SK-N-SH (cell line): ENCODE results near the gene NCKAP5. TPM values are rescaled to one million over a fixed set of nuclear protein-coding genes. Genes with fewer than 3 reads are reported as not detected.

Experiments used
- CTCF ChIA-PET: fragments of 300-600, 350-600 bp; formaldehyde crosslinking; extraction: SDS; loops from one replicate; lab custom pipeline; 2021; lab: Yijun Ruan, JAX
- POLR2A ChIA-PET: fragments of 350-600 bp; sonication (Branson Sonifier 250); formaldehyde crosslinking; extraction: SDS; loops from one replicate; lab custom pipeline; 2020; ENCODE audit warnings: antibody characterized with exemption, inconsistent platforms; lab: Yijun Ruan, JAX
- DNase-seq: peaks from one replicate; pipeline ENCODE4 v3.0.0; 2012
- H2AFZ ChIP-seq: fragments of 200-600 bp; sonication (generic); 2 replicates; pipeline ENCODE4 v1.8.1; 2016; ENCODE audit warnings: antibody characterized with exemption, mild to moderate bottlenecking, low read depth
- H3F3A ChIP-seq: fragments of 200-600 bp; sonication (generic); replicated peaks from 2 replicates; pipeline ENCODE3; 2016; ENCODE audit warnings: antibody characterized with exemption, mild to moderate bottlenecking; ENCODE audit not compliant: insufficient read depth
- H3K27ac ChIP-seq, 2 experiments: fragments of 200-500 bp in 1 of 2; fragments of 200-600 bp in 1 of 2; sonication (Bioruptor generic) in 1 of 2; sonication (generic), shearing (Covaris generic) in 1 of 2; 2 replicates each; pipeline versions ENCODE4 v1.5.1 to v1.6.1; 2014 to 2016; ENCODE audit warnings: low read depth in 2 of 2, inconsistent platforms in 1 of 2, low read length in 1 of 2, mild to moderate bottlenecking in 1 of 2, mixed read lengths in 1 of 2
- H3K27me3 ChIP-seq: fragments of 200-600 bp; sonication (generic), shearing (Covaris generic); 2 replicates; pipeline ENCODE4 v1.6.1; 2016; ENCODE audit warnings: mixed run types; ENCODE audit not compliant: insufficient read depth
- H3K36me3 ChIP-seq, 2 experiments: fragments of 200-500 bp in 1 of 2; fragments of 200-600 bp in 1 of 2; sonication (Bioruptor generic) in 1 of 2; sonication (generic) in 1 of 2; replicated peaks in 1 of 2; 2 replicates each; pipeline versions ENCODE3 to v1.5.1; 2014 to 2016; ENCODE audit warnings: low read length in 1 of 2, mild to moderate bottlenecking in 1 of 2; ENCODE audit not compliant: insufficient read depth in 2 of 2, control insufficient read depth in 1 of 2
- H3K4me1 ChIP-seq, 2 experiments: fragments of 200-500 bp in 1 of 2; fragments of 200-600 bp in 1 of 2; sonication (Bioruptor generic) in 1 of 2; sonication (generic), shearing (Covaris generic) in 1 of 2; 2 replicates each; pipeline versions ENCODE4 v1.5.1 to v1.6.1; 2014 to 2016; ENCODE audit warnings: low read depth in 1 of 2, low read length in 1 of 2, mixed run types in 1 of 2; ENCODE audit not compliant: insufficient read depth in 2 of 2, control insufficient read depth in 1 of 2
- H3K4me2 ChIP-seq: fragments of 200-600 bp; sonication (generic), shearing (Covaris generic); 2 replicates; pipeline ENCODE4 v1.6.1; 2017; ENCODE audit warnings: mixed run types
- H3K4me3 ChIP-seq, 2 experiments: fragments of 200-500 bp in 1 of 2; fragments of 200-600 bp in 1 of 2; sonication (Bioruptor generic) in 1 of 2; sonication (generic), shearing (Covaris generic) in 1 of 2; 2 replicates each; pipeline versions ENCODE4 v1.5.1 to v1.8.1; 2014 to 2016; ENCODE audit warnings: low read depth in 2 of 2, inconsistent platforms in 1 of 2, low read length in 1 of 2, mild to moderate bottlenecking in 1 of 2, mixed read lengths in 1 of 2, moderate library complexity in 1 of 2
- H3K79me2 ChIP-seq: fragments of 200-600 bp; sonication (generic); 2 replicates; pipeline ENCODE4 v1.8.1; 2017; ENCODE audit warnings: mild to moderate bottlenecking; ENCODE audit not compliant: insufficient read depth
- H3K9ac ChIP-seq: fragments of 200-600 bp; sonication (generic); 2 replicates; pipeline ENCODE4 v1.6.1; 2017; ENCODE audit warnings: mixed run types
- H3K9me2 ChIP-seq: fragments of 200-600 bp; sonication (generic); 2 replicates; pipeline ENCODE4 v1.6.1; 2017; ENCODE audit warnings: mixed run types
- H3K9me3 ChIP-seq: fragments of 200-600 bp; sonication (generic); 2 replicates; pipeline ENCODE4 v1.6.1; 2017; ENCODE audit warnings: mixed run types, mild to moderate bottlenecking, moderate library complexity
- H4K20me1 ChIP-seq: fragments of 200-600 bp; sonication (generic); 2 replicates; pipeline ENCODE4 v1.6.1; 2017; ENCODE audit warnings: mild to moderate bottlenecking, mixed run types; ENCODE audit not compliant: insufficient read depth
- CHD2 ChIP-seq: fragments of 150-350 bp; IDR thresholded peaks from 2 replicates; pipeline ENCODE4 v1.6.1; 2018; ENCODE audit warnings: low read length; ENCODE audit not compliant: partially characterized antibody
- ELF1 ChIP-seq: IDR thresholded peaks from 2 replicates; pipeline ENCODE4 v1.4.0; 2012
- EP300 ChIP-seq, 2 experiments: IDR thresholded peaks; 2 replicates each; pipeline versions ENCODE4 v1.4.0 to v1.6.1; 2012; ENCODE audit warnings: borderline replicate concordance in 1 of 2, low read depth in 1 of 2, low read length in 1 of 2
- GATA2 ChIP-seq: sonication (generic); formaldehyde crosslinking; IDR thresholded peaks from 2 replicates; pipeline ENCODE4 v1.5.0; 2020; ENCODE audit warnings: mild to moderate bottlenecking, missing genetic modification reagents
- MEF2A ChIP-seq: IDR thresholded peaks from 2 replicates; pipeline ENCODE4 v1.4.0; 2012; ENCODE audit warnings: low read depth, borderline replicate concordance
- MXI1 ChIP-seq: IDR thresholded peaks from 2 replicates; pipeline ENCODE4 v1.6.1; 2012; ENCODE audit warnings: mild to moderate bottlenecking, low read depth, low read length, improper control_type of control experiment
- NFIC ChIP-seq: IDR thresholded peaks from 2 replicates; pipeline ENCODE4 v1.4.0; 2012; ENCODE audit warnings: borderline replicate concordance
- NRF1 ChIP-seq: IDR thresholded peaks from 2 replicates; pipeline ENCODE4 v1.6.1; 2012; ENCODE audit warnings: low read depth, mild to moderate bottlenecking, low read length
- POLR2AphosphoS5 ChIP-seq: IDR thresholded peaks from 2 replicates; pipeline ENCODE4 v1.6.1; 2012; ENCODE audit warnings: low read depth, low read length
- RAD21 ChIP-seq: IDR thresholded peaks from 2 replicates; pipeline ENCODE4 v1.6.1; 2012; ENCODE audit warnings: mild to moderate bottlenecking, low read length
- RCOR1 ChIP-seq: fragments of 150-350 bp; IDR thresholded peaks from 2 replicates; pipeline ENCODE4 v1.6.1; 2017; ENCODE audit warnings: antibody characterized with exemption, low read length
- RXRA ChIP-seq: IDR thresholded peaks from 2 replicates; pipeline ENCODE4 v1.4.0; 2012; ENCODE audit warnings: low read depth, mild to moderate bottlenecking, borderline replicate concordance
- SIN3A ChIP-seq: IDR thresholded peaks from 2 replicates; pipeline ENCODE4 v1.6.1; 2012; ENCODE audit warnings: low read depth, mild to moderate bottlenecking, low read length, moderate library complexity, borderline replicate concordance
- TAF1 ChIP-seq: IDR thresholded peaks from 2 replicates; pipeline ENCODE4 v1.6.1; 2012; ENCODE audit warnings: low read depth, mild to moderate bottlenecking, low read length, moderate library complexity, borderline replicate concordance
- TCF12 ChIP-seq: IDR thresholded peaks from 2 replicates; pipeline ENCODE4 v1.4.0; 2012
- USF2 ChIP-seq: fragments of 150-350 bp; IDR thresholded peaks from 2 replicates; pipeline ENCODE4 v1.6.1; 2017; ENCODE audit warnings: antibody characterized with exemption, low read length, low read depth, borderline replicate concordance
- WGBS: methylation state at CpG from one replicate; pipeline ENCODE4 v1.1.6; 2017; ENCODE audit warnings: low lambda C conversion rate; 5-methylcytosine and 5-hydroxymethylcytosine counted together
- polyA plus RNA-seq, 3 experiments: library from polyadenylated mRNA; depleted of rRNA; stranded (reverse); fragments of >200 nt; gene quantifications; 2 replicates each; pipeline ENCODE4 v1.2.3, GENCODE V29; 2012
- TF ChIP-seq, protein P1 (sequence below): IDR thresholded peaks from 2 replicates; pipeline ENCODE4 v1.4.0; 2012; ENCODE audit warnings: low read depth
- TF ChIP-seq, protein P2 (sequence below): IDR thresholded peaks from 2 replicates; pipeline ENCODE4 v1.6.1; 2012; ENCODE audit warnings: mild to moderate bottlenecking, low read depth, low read length, moderate library complexity

Gene NCKAP5
- polyA plus RNA-seq, 1 of the 3 experiments (the other 2 are of a cell fraction): 0.02 TPM

- no peak for TF ChIP-seq TCF12
These were observed 543.3 kb downstream of the NCKAP5 start (continued) for GRCh38 chr2:133025004-133025403.

DNA sequence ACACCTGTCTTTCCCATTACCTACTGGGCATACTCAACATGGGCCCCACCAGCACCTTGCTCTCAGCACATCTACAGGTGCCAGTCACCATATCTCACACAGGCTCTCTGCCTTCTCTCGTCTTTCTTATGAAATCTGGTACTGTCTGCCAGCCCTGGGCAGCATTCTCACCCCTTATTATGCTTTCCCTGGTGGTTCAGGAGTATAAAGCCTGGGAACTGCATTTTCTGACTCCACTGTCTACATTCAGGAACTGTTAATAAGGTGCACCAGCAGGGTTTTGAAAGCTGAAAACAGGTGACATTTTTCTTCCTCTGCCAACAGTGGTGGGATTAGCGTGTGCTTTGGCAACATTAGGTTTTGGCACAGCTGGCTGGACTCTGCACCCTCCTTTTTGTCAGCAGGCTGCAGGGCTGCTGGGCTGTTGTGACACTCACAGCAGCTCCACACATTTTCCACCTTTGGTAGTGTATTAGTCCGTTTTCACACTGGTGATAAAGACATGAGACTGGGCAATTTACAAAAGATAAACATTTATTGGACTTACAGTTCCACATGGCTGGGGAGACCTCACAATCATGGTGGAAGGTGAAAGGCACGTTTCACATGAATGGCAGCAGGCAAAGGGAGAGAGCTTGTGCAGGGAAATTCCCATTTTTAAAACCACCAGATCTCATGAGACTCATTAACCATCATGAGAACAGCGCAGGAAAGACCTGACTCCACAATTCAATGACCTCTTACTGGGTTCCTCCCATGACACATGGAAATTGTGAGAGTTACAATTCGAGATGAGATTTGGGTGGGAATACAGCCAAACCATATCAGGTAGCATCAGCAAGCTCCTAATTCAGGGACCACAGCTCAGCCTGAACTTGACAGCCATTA lies 555.2 kb downstream of the NCKAP5 start:
- H3K27me3 ChIP-seq: no peaks in the 10 kb centered on the region
- H3K4me2 ChIP-seq: no peak overlapping the region
- H3K27ac ChIP-seq: no peak overlapping the region
- no peaks in the 10 kb centered on the region for H3K9me3 ChIP-seq
- no peaks in the 10 kb centered on the region for H4K20me1 ChIP-seq
- no peak overlapping the region for H3K9ac ChIP-seq
- no peaks in the 10 kb centered on the region for H3K36me3 ChIP-seq
- ChIA-PET CTCF (no interaction called here), POLR2A (no interaction called here)
- TF ChIP-seq NRF1: no peak
- no peak for TF ChIP-seq GATA2 (CRISPR knock-in tag)
- TF ChIP-seq RXRA: no peak
- no peaks in the 10 kb centered on the region for H3F3A ChIP-seq
- no peaks in the 10 kb centered on the region for H3K9me2 ChIP-seq
- H2AFZ ChIP-seq: no peak overlapping the region
- no peak for DNase-seq
- no peak overlapping the region for H3K4me3 ChIP-seq
- 27% methylated on average over 6 of the region's 6 CpGs for WGBS
- no peaks in the 10 kb centered on the region for H3K4me1 ChIP-seq
- H3K79me2 ChIP-seq: no peaks in the 10 kb centered on the region

GRCh38 chr2:133004623-133005022 lies 563.6 kb downstream of the NCKAP5 start:
- Histone ChIP-seq H3F3A (no peaks in the 10 kb centered on the region), H3K9me3 (no peaks in the 10 kb centered on the region), H3K4me1 (no peaks in the 10 kb centered on the region), H2AFZ (no peak overlapping the region), H3K9me2 (no peaks in the 10 kb centered on the region), H3K27ac (no peak overlapping the region), H3K36me3 (no peaks in the 10 kb centered on the region), H3K4me3 (no peak overlapping the region), H3K4me2 (no peak overlapping the region), H4K20me1 (no peaks in the 10 kb centered on the region), H3K9ac (no peak overlapping the region), H3K27me3 (no peaks in the 10 kb centered on the region), H3K79me2 (no peaks in the 10 kb centered on the region)
- no peak for TF ChIP-seq NFIC
- no peak for TF ChIP-seq POLR2AphosphoS5
- no peak for TF ChIP-seq USF2
- no peak for TF ChIP-seq ELF1
- TF ChIP-seq, protein P1, sequence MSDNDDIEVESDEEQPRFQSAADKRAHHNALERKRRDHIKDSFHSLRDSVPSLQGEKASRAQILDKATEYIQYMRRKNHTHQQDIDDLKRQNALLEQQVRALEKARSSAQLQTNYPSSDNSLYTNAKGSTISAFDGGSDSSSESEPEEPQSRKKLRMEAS: no peak
- TF ChIP-seq, protein P2, sequence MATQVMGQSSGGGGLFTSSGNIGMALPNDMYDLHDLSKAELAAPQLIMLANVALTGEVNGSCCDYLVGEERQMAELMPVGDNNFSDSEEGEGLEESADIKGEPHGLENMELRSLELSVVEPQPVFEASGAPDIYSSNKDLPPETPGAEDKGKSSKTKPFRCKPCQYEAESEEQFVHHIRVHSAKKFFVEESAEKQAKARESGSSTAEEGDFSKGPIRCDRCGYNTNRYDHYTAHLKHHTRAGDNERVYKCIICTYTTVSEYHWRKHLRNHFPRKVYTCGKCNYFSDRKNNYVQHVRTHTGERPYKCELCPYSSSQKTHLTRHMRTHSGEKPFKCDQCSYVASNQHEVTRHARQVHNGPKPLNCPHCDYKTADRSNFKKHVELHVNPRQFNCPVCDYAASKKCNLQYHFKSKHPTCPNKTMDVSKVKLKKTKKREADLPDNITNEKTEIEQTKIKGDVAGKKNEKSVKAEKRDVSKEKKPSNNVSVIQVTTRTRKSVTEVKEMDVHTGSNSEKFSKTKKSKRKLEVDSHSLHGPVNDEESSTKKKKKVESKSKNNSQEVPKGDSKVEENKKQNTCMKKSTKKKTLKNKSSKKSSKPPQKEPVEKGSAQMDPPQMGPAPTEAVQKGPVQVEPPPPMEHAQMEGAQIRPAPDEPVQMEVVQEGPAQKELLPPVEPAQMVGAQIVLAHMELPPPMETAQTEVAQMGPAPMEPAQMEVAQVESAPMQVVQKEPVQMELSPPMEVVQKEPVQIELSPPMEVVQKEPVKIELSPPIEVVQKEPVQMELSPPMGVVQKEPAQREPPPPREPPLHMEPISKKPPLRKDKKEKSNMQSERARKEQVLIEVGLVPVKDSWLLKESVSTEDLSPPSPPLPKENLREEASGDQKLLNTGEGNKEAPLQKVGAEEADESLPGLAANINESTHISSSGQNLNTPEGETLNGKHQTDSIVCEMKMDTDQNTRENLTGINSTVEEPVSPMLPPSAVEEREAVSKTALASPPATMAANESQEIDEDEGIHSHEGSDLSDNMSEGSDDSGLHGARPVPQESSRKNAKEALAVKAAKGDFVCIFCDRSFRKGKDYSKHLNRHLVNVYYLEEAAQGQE: no peak
- TF ChIP-seq MEF2A: no peak
- TF ChIP-seq TAF1: no peak
- TF ChIP-seq SIN3A: no peak
- TF ChIP-seq EP300 (IDR thresholded peaks at IDR 0.05; ENCODE audit: borderline replicate concordance in 1 of 2, low read depth in 1 of 2, low read length in 1 of 2): no peak
- no peak for TF ChIP-seq RCOR1
- TF ChIP-seq MXI1: no peak
- TF ChIP-seq GATA2 (CRISPR knock-in tag): no peak
- TF ChIP-seq CHD2: no peak
- no peak for TF ChIP-seq RAD21
- 60% methylated on average over 3 of the region's 5 CpGs for WGBS
- DNase-seq: no peak
- CTCF ChIA-PET: no interaction called here
- POLR2A ChIA-PET: no interaction called here
